HG03135 (cell line): ENCODE measurements around the gene RBMS3.
"Not testable (repeated sequence)": the region's sequence is repeated elsewhere in the genome, so short reads cannot be mapped to it uniquely, and the experiment has no call there.

Source experiments
- ATAC-seq: cut with Tn5 transposase; IDR thresholded peaks from one replicate; pipeline ENCODE4 v1.9.1; 2021; ENCODE audit warnings: mild to moderate bottlenecking, moderate library complexity; ENCODE audit not compliant: unreplicated experiment

The RBMS3 gene

GRCh38 chr3:29310865-29311264, 30.0 kb downstream of the RBMS3 start:
- ATAC-seq, result no peak

GRCh38 chr3:29311795-29312194, 30.9 kb downstream of the RBMS3 start:
- no peak for ATAC-seq

GRCh38 chr3:29312395-29312794, 31.5 kb downstream of the RBMS3 start:
- ATAC-seq, result no peak

- ATAC-seq, result no peak
Observed at GRCh38 chr3:29312960-29313452, 32.1 kb downstream of the RBMS3 start.

GRCh38 chr3:29313981-29314726, 33.3 kb downstream of the RBMS3 start:
- no peak for ATAC-seq

GRCh38 chr3:29314727-29315088, 33.8 kb downstream of the RBMS3 start:
- ATAC-seq, result no peak

GRCh38 chr3:29317659-29318173, 36.8 kb downstream of the RBMS3 start:
- no peak for ATAC-seq

- no peak for ATAC-seq
Observed at GRCh38 chr3:29318251-29318650, 37.4 kb downstream of the RBMS3 start.

- ATAC-seq, result peak; percentile 71
Observed at GRCh38 chr3:29319262-29319661, 38.4 kb downstream of the RBMS3 start.

- ATAC-seq, result no peak
Observed at GRCh38 chr3:29319798-29320197, 38.9 kb downstream of the RBMS3 start.

GRCh38 chr3:29322586-29322985, 41.7 kb downstream of the RBMS3 start:
- ATAC-seq, result no peak

GRCh38 chr3:29324180-29324651, 43.3 kb downstream of the RBMS3 start:
- ATAC-seq, result peak; percentile 98

- ATAC-seq, result not testable (repeated sequence)
Observed at GRCh38 chr3:29326540-29326939, 45.7 kb downstream of the RBMS3 start.

- ATAC-seq, result no peak
Observed at GRCh38 chr3:29329986-29330890, 49.4 kb downstream of the RBMS3 start.

GRCh38 chr3:29331035-29331434, 50.2 kb downstream of the RBMS3 start:
- ATAC-seq, result no peak

GRCh38 chr3:29331456-29332194, 50.8 kb downstream of the RBMS3 start:
- no peak for ATAC-seq

- no peak for ATAC-seq
Observed at GRCh38 chr3:29332195-29332637, 51.3 kb downstream of the RBMS3 start.

GRCh38 chr3:29333576-29333975, 52.7 kb downstream of the RBMS3 start:
- no peak for ATAC-seq

- ATAC-seq, result no peak
Observed at GRCh38 chr3:29334706-29335105, 53.8 kb downstream of the RBMS3 start.

GRCh38 chr3:29335438-29335837, 54.6 kb downstream of the RBMS3 start:
- no peak for ATAC-seq

- ATAC-seq, result no peak
Observed at GRCh38 chr3:29335943-29336342, 55.1 kb downstream of the RBMS3 start.
